Neuronal stem cell (in vitro differentiated cells): Measurements from ENCODE around the gene ANKRD39.

Experiments
- DNase-seq: peaks from one replicate; pipeline ENCODE4 v3.0.0-alpha.2; 2013; ENCODE audit warnings: low spot score
- H2AFZ ChIP-seq: one replicate; pipeline ENCODE4 v1.6.1; 2013; ENCODE audit warnings: mild to moderate bottlenecking, low read length, inconsistent platforms
- H2AK5ac ChIP-seq: 2 replicates; pipeline ENCODE4 v1.6.1; 2013; ENCODE audit warnings: low read depth, mild to moderate bottlenecking, inconsistent platforms, low read length, moderate library complexity, mixed read lengths
- H2BK120ac ChIP-seq: 2 replicates; pipeline ENCODE4 v1.6.1; 2013; ENCODE audit warnings: low read depth, mild to moderate bottlenecking, inconsistent platforms, low read length, moderate library complexity, mixed read lengths
- H2BK12ac ChIP-seq: one replicate; pipeline ENCODE4 v1.6.1; 2013; ENCODE audit warnings: low read length, inconsistent platforms
- H2BK15ac ChIP-seq: 2 replicates; pipeline ENCODE4 v1.6.1; 2013; ENCODE audit warnings: mild to moderate bottlenecking, low read length, inconsistent platforms, mixed read lengths
- H2BK5ac ChIP-seq: one replicate; pipeline ENCODE4 v1.6.1; 2013; ENCODE audit warnings: inconsistent platforms, mild to moderate bottlenecking, low read length, moderate library complexity
- H3K14ac ChIP-seq: one replicate; pipeline ENCODE4 v1.6.1; 2013; ENCODE audit warnings: low read length, inconsistent platforms
- H3K18ac ChIP-seq: 2 replicates; pipeline ENCODE4 v1.6.1; 2013; ENCODE audit warnings: low read length, inconsistent platforms
- H3K23ac ChIP-seq: 2 replicates; pipeline ENCODE4 v1.6.1; 2013; ENCODE audit warnings: low read depth, mild to moderate bottlenecking, mixed read lengths, low read length, inconsistent platforms; ENCODE audit not compliant: poor library complexity
- H3K27ac ChIP-seq: replicated peaks from 3 replicates; pipeline ENCODE4 v1.5.1; 2013; ENCODE audit warnings: low read length, inconsistent platforms
- H3K27me3 ChIP-seq, 3 experiments: 2 replicates each; pipeline ENCODE4 v1.6.1; 2013; ENCODE audit warnings: low read length in 3 of 3, mild to moderate bottlenecking in 2 of 3, inconsistent platforms in 1 of 3, low read depth in 1 of 3, mixed read lengths in 1 of 3, moderate library complexity in 1 of 3; ENCODE audit not compliant: control insufficient read depth in 3 of 3, insufficient read depth in 3 of 3
- H3K36me3 ChIP-seq, 2 donors: replicated peaks in 1 of 2; 2 replicates each; pipeline ENCODE4 v1.6.1; 2013; ENCODE audit warnings: low read length in 2 of 2; ENCODE audit not compliant: control insufficient read depth in 2 of 2, insufficient read depth in 2 of 2
- H3K4ac ChIP-seq: 2 replicates; pipeline ENCODE4 v1.6.1; 2013; ENCODE audit warnings: inconsistent platforms, mild to moderate bottlenecking, low read length, moderate library complexity
- H3K4me1 ChIP-seq, 2 donors: 1 replicate in 1 of 2; 2 replicates in 1 of 2; pipeline ENCODE4 v1.6.1; 2013; ENCODE audit warnings: low read length in 2 of 2, low read depth in 1 of 2; ENCODE audit not compliant: control insufficient read depth in 2 of 2, insufficient read depth in 1 of 2
- H3K4me2 ChIP-seq: one replicate; pipeline ENCODE4 v1.6.1; 2013; ENCODE audit warnings: mild to moderate bottlenecking, low read length, inconsistent platforms; ENCODE audit not compliant: insufficient read depth, poor library complexity, severe bottlenecking
- H3K4me3 ChIP-seq, 2 donors: 2 replicates each; pipeline ENCODE4 v1.5.1; 2013; ENCODE audit warnings: low read length in 2 of 2, mild to moderate bottlenecking in 2 of 2, inconsistent platforms in 1 of 2, moderate library complexity in 1 of 2
- H3K79me1 ChIP-seq: one replicate; pipeline ENCODE4 v1.6.1; 2013; ENCODE audit warnings: low read depth, mild to moderate bottlenecking, inconsistent platforms, low read length, moderate library complexity
- H3K9ac ChIP-seq: one replicate; pipeline ENCODE4 v1.6.1; 2013; ENCODE audit warnings: mild to moderate bottlenecking, low read depth, low read length, inconsistent platforms; ENCODE audit not compliant: poor library complexity
- H3K9me3 ChIP-seq, 2 donors: replicated peaks in 1 of 2; 2 replicates each; pipeline versions ENCODE3 to v1.6.1; 2013; ENCODE audit warnings: low read length in 2 of 2, mild to moderate bottlenecking in 2 of 2, inconsistent platforms in 1 of 2, low read depth in 1 of 2, mixed read lengths in 1 of 2, moderate library complexity in 1 of 2; ENCODE audit not compliant: control insufficient read depth in 2 of 2, insufficient read depth in 1 of 2
- H4K8ac ChIP-seq: one replicate; pipeline ENCODE4 v1.6.1; 2013; ENCODE audit warnings: low read depth, mild to moderate bottlenecking, inconsistent platforms, low read length, moderate library complexity
- H4K91ac ChIP-seq: one replicate; pipeline ENCODE4 v1.6.1; 2013; ENCODE audit warnings: low read length, low read depth, mild to moderate bottlenecking, inconsistent platforms; ENCODE audit not compliant: poor library complexity
- WGBS, 2 donors: extraction: QIAGEN DNeasy Blood & Tissue Kit; methylation state at CpG; one replicate each; pipeline ENCODE4 v1.1.7; 2013; ENCODE audit warnings: missing lambda C conversion rate in 2 of 2, mixed read lengths in 1 of 2; ENCODE audit not compliant: insufficient read length in 2 of 2, insufficient replicate concordance in 1 of 2; ENCODE audit errors: extremely low coverage in 2 of 2; 5-methylcytosine and 5-hydroxymethylcytosine counted together
- small RNA-seq: library from polyadenylated mRNA; stranded (forward); fragments of <200 nt; extraction: miRNeasy Mini kit (QIAGEN cat#:217004); gene quantifications from one replicate; pipeline ENCODE3, GENCODE V24; 2013; ENCODE audit not compliant: insufficient read depth

ANKRD39 gene

DNA sequence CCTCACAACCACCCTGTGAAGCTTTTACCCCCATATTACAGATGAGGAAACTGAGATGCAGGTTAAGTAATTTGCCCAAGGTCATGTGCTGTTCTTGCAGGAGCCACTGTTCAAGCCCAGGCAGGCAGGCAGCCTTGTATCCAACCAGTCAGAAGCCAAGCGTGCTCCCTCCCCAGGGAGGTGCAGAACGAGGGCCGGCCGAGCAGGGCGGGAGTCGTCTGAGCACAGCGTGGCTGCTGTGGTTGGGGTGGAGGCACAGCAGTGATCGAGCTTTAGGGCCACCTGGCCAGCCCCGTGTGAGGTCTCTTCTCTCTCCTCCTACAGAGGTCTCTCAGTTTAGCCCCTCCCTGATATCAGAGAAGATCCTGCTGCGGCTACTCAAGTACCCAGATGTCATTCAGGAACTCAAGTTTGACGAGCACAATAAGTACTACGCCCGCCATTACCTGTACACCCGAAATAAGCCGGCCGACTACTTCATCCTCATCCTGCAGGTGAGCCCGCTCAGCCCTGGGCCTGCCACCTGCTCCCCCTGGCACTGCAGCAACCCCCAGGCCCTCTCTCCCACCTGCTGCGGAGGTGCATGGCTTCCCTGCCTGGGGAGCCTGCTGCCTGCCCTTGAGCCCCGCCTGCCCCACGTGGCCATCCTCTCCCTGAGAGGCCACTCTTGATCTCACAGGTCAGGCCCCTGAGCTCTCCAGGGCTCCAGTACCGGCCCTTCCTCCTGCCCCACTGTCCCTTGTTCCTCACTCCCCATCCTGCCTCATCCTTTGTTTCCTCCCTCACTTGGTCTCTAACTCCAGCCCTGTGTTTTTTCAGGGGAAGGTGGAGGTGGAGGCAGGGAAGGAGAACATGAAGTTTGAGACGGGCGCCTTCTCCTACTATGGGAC, 58.8 kb downstream of the ANKRD39 start:
- Histone ChIP-seq H3K4me1 (no peaks in the 10 kb centered on the region), H2BK5ac (no peak overlapping the region), H2AFZ (no peak overlapping the region), H3K4ac (no peak overlapping the region), H3K23ac (peak overlapping the region; percentile 55), H3K4me2 (no peak overlapping the region), H3K4me3 (no peak overlapping the region), H3K27me3 (no peaks in the 10 kb centered on the region), H2BK15ac (no peak overlapping the region), H2BK120ac (no peak overlapping the region), H3K9ac (no peak overlapping the region), H4K8ac (peak overlapping the region; percentile 59), H2BK12ac (peak overlapping the region; percentile 36), H3K36me3 (peaks cover 9 to 26% of the 10 kb centered on the region in 2 donors), H3K27ac (no peak overlapping the region), H3K18ac (no peak overlapping the region), H4K91ac (no peak overlapping the region), H3K9me3 (peaks cover 0 to 6% of the 10 kb centered on the region in 2 donors), H2AK5ac (no peak overlapping the region), H3K79me1 (peaks cover 8% of the 10 kb centered on the region), H3K14ac (no peak overlapping the region)
- DNase-seq, result no peak
- WGBS, 2 donors, result no CpG with 5 or more reads among the region's 23 CpGs

Small RNA genes within 50 kb of the gene (small RNA-seq; reads per million reads assigned to genes)
- gene MIR3127, result 33.5 reads per million, percentile 89 among the genes with 10 or more reads in this experiment
